ENCODE results near the gene CCNK.

CCNK gene

DNA sequence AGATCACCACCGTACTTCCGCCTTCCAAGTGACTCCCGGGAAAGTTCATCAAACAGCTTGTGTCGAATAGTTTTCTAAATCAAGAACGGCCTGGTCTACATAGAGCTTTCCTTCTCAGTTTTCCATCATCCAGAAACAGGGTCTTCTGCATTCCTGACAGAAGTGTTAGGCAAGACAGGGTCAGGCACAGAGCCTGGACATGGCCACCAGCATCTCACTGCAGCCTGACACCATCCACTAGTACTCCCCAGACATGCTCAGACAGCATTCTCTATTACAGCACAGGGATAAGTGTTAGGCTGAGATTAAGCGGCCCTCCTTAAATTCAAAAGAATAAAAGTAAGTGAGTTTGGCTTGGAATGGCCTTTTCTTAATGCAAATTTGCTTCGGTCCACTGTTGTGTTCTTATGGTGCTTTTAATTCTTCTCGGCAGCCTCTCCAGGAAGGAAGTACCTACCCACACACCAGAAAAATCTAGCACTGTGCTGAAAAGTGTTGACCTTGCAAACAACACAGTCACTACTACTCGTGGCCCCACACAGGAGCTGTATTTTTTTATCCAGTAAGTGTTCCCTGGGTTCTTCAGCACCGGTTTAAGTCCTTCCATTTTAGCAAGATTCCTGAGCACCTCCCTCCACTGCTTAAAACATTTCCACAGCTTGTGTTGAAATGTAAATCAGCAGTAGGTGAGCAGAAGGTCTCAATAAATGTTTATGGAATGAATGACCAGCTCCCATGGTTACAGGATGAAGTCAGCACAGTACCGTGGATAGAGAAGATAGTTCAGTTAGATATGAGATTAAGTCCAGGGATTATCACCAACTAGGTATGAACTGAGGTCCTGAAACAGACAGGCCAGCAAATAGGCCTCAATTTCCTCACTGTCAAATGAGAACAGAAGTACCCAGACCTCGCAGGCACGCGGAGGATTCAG is 44.7 kb upstream of the CCNK start:
- DNase-seq (ENCODE audit: low spot score): no peak
- H2AFZ ChIP-seq (ENCODE audit: low read length): no peak overlapping the region
- no peak overlapping the region for H4K91ac ChIP-seq (ENCODE audit: low read depth, low read length, poor library complexity)
- peak overlapping the region; percentile 58 for H3K14ac ChIP-seq (ENCODE audit: low read length)
- no peak overlapping the region for H2BK15ac ChIP-seq (ENCODE audit: low read length)
- no peak overlapping the region for H3K4ac ChIP-seq (ENCODE audit: low read length)
- H3K27me3 ChIP-seq (ENCODE audit: control insufficient read depth in 3 of 3, insufficient read depth in 3 of 3, low read depth in 1 of 3, low read length in 3 of 3): peaks cover 0 to 2% (median 0%) of the 10 kb centered on the region in 3 experiments
- no peak overlapping the region for H3K9ac ChIP-seq (ENCODE audit: low read depth, low read length, poor library complexity)
- H2BK120ac ChIP-seq (ENCODE audit: low read depth, low read length): no peak overlapping the region
- peaks cover 2 to 4% of the 10 kb centered on the region in 2 donors for H3K4me1 ChIP-seq (ENCODE audit: control insufficient read depth in 2 of 2, insufficient read depth in 1 of 2, low read depth in 1 of 2, low read length in 2 of 2)
- H3K23ac ChIP-seq (ENCODE audit: low read depth, low read length, poor library complexity): peak overlapping the region; percentile 77
- H3K27ac ChIP-seq (replicated peaks; ENCODE audit: low read length): no peak overlapping the region
- H3K18ac ChIP-seq (ENCODE audit: low read length): no peak overlapping the region
- no peaks in the 10 kb centered on the region for H3K9me3 ChIP-seq (replicated peaks in 1 of 2; ENCODE audit: control insufficient read depth in 2 of 2, insufficient read depth in 1 of 2, low read depth in 1 of 2, low read length in 2 of 2)
- WGBS, 2 donors (ENCODE audit: extremely low coverage in 2 of 2, insufficient read length in 2 of 2, insufficient replicate concordance in 1 of 2): no CpG with 5 or more reads among the region's 14 CpGs
- H3K4me2 ChIP-seq (ENCODE audit: insufficient read depth, low read length, poor library complexity, severe bottlenecking): no peak overlapping the region
- H2BK5ac ChIP-seq (ENCODE audit: low read length): no peak overlapping the region
- H2BK12ac ChIP-seq (ENCODE audit: low read length): no peak overlapping the region
- peak overlapping the region in 1 of 2 donors; percentile 56 for H3K4me3 ChIP-seq (ENCODE audit: low read length in 2 of 2)
- peaks cover 3 to 86% of the 10 kb centered on the region in 2 donors for H3K36me3 ChIP-seq (replicated peaks in 1 of 2; ENCODE audit: control insufficient read depth in 2 of 2, insufficient read depth in 2 of 2, low read length in 2 of 2)
- H2AK5ac ChIP-seq (ENCODE audit: low read depth, low read length): no peak overlapping the region
- H4K8ac ChIP-seq (ENCODE audit: low read depth, low read length): no peak overlapping the region
- no peaks in the 10 kb centered on the region for H3K79me1 ChIP-seq (ENCODE audit: low read depth, low read length)

DNA sequence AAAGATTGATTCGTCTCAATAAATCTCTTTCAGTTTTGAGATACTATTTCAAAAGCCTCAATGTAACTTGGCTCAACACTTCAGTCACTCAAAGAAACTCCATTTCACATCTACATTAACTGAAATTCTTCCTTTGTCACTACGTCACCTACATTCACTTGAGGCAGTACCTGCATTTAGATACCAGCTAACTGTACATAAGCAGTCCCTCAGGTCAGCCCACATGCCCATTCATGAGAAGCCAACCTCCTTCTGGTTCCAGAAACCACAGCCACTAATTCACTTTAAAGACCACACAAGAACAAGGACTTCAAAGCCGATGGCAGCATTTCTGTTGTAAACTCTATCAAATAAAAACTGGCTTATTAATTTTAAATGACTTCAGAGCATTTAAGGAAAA is 43.5 kb upstream of the CCNK start:
- H3K27ac ChIP-seq (replicated peaks; ENCODE audit: low read length): no peak overlapping the region

DNA sequence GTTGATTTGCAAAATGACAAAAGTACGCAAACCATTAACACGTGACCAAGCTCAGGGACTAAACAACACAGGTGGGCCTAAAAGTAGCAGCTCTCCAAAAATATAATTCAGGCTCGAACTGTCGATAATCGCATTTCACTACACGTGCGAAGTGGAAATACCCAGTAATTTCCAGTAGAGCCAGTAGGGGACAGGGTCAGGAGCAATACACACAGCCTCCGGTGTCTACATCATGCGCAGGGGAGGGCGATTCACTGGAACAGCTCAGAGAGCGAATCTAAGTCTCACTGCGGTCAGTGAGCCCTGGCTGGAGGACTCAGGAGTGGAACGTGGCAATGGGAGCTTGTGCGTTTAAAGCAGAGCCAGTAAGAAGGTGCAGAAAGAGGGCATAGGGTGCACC is 40.9 kb upstream of the CCNK start:
- Histone ChIP-seq H3K23ac (ENCODE audit: low read depth, low read length, poor library complexity) (no peak overlapping the region), H3K79me1 (ENCODE audit: low read depth, low read length) (no peaks in the 10 kb centered on the region), H2BK12ac (ENCODE audit: low read length) (no peak overlapping the region), H4K8ac (ENCODE audit: low read depth, low read length) (no peak overlapping the region), H3K9ac (ENCODE audit: low read depth, low read length, poor library complexity) (no peak overlapping the region), H2AK5ac (ENCODE audit: low read depth, low read length) (no peak overlapping the region), H3K18ac (ENCODE audit: low read length) (no peak overlapping the region), H2AFZ (ENCODE audit: low read length) (no peak overlapping the region), H2BK5ac (ENCODE audit: low read length) (no peak overlapping the region), H3K4me2 (ENCODE audit: insufficient read depth, low read length, poor library complexity, severe bottlenecking) (no peak overlapping the region), H4K91ac (ENCODE audit: low read depth, low read length, poor library complexity) (no peak overlapping the region), H3K4me1 (ENCODE audit: control insufficient read depth in 2 of 2, insufficient read depth in 1 of 2, low read depth in 1 of 2, low read length in 2 of 2) (peaks cover 0 to 4% of the 10 kb centered on the region in 2 donors), H2BK120ac (ENCODE audit: low read depth, low read length) (no peak overlapping the region), H3K36me3 (replicated peaks in 1 of 2; ENCODE audit: control insufficient read depth in 2 of 2, insufficient read depth in 2 of 2, low read length in 2 of 2) (peaks cover 3 to 77% of the 10 kb centered on the region in 2 donors), H2BK15ac (ENCODE audit: low read length) (no peak overlapping the region), H3K9me3 (replicated peaks in 1 of 2; ENCODE audit: control insufficient read depth in 2 of 2, insufficient read depth in 1 of 2, low read depth in 1 of 2, low read length in 2 of 2) (no peaks in the 10 kb centered on the region), H3K4ac (ENCODE audit: low read length) (no peak overlapping the region), H3K4me3 (ENCODE audit: low read length in 2 of 2) (no peak overlapping the region), H3K14ac (ENCODE audit: low read length) (no peak overlapping the region), H3K27ac (replicated peaks; ENCODE audit: low read length) (no peak overlapping the region), H3K27me3 (ENCODE audit: control insufficient read depth in 3 of 3, insufficient read depth in 3 of 3, low read depth in 1 of 3, low read length in 3 of 3) (peaks cover 0 to 2% (median 0%) of the 10 kb centered on the region in 3 experiments)
- no CpG with 5 or more reads among the region's 14 CpGs for WGBS, 2 donors (ENCODE audit: extremely low coverage in 2 of 2, insufficient read length in 2 of 2, insufficient replicate concordance in 1 of 2)
- no peak for DNase-seq (ENCODE audit: low spot score)

More for the DNA sequence above, 43.5 kb upstream of the CCNK start:
- Histone ChIP-seq H2BK120ac (ENCODE audit: low read depth, low read length) (no peak overlapping the region), H3K4me3 (ENCODE audit: low read length in 2 of 2) (no peak overlapping the region), H2BK12ac (ENCODE audit: low read length) (no peak overlapping the region), H2AK5ac (ENCODE audit: low read depth, low read length) (no peak overlapping the region), H2AFZ (ENCODE audit: low read length) (no peak overlapping the region), H2BK15ac (ENCODE audit: low read length) (no peak overlapping the region), H4K8ac (ENCODE audit: low read depth, low read length) (no peak overlapping the region), H2BK5ac (ENCODE audit: low read length) (no peak overlapping the region), H3K4me2 (ENCODE audit: insufficient read depth, low read length, poor library complexity, severe bottlenecking) (no peak overlapping the region), H3K9me3 (replicated peaks in 1 of 2; ENCODE audit: control insufficient read depth in 2 of 2, insufficient read depth in 1 of 2, low read depth in 1 of 2, low read length in 2 of 2) (no peaks in the 10 kb centered on the region), H3K79me1 (ENCODE audit: low read depth, low read length) (no peaks in the 10 kb centered on the region), H4K91ac (ENCODE audit: low read depth, low read length, poor library complexity) (no peak overlapping the region), H3K23ac (ENCODE audit: low read depth, low read length, poor library complexity) (no peak overlapping the region), H3K14ac (ENCODE audit: low read length) (no peak overlapping the region), H3K36me3 (replicated peaks in 1 of 2; ENCODE audit: control insufficient read depth in 2 of 2, insufficient read depth in 2 of 2, low read length in 2 of 2) (peaks cover 3 to 85% of the 10 kb centered on the region in 2 donors), H3K18ac (ENCODE audit: low read length) (no peak overlapping the region), H3K4ac (ENCODE audit: low read length) (no peak overlapping the region), H3K9ac (ENCODE audit: low read depth, low read length, poor library complexity) (no peak overlapping the region), H3K4me1 (ENCODE audit: control insufficient read depth in 2 of 2, insufficient read depth in 1 of 2, low read depth in 1 of 2, low read length in 2 of 2) (peaks cover 0 to 4% of the 10 kb centered on the region in 2 donors), H3K27me3 (ENCODE audit: control insufficient read depth in 3 of 3, insufficient read depth in 3 of 3, low read depth in 1 of 3, low read length in 3 of 3) (peaks cover 0 to 2% (median 0%) of the 10 kb centered on the region in 3 experiments)
- no CpG with 5 or more reads among the region's 3 CpGs for WGBS, 2 donors (ENCODE audit: extremely low coverage in 2 of 2, insufficient read length in 2 of 2, insufficient replicate concordance in 1 of 2)
- no peak for DNase-seq (ENCODE audit: low spot score)

DNA sequence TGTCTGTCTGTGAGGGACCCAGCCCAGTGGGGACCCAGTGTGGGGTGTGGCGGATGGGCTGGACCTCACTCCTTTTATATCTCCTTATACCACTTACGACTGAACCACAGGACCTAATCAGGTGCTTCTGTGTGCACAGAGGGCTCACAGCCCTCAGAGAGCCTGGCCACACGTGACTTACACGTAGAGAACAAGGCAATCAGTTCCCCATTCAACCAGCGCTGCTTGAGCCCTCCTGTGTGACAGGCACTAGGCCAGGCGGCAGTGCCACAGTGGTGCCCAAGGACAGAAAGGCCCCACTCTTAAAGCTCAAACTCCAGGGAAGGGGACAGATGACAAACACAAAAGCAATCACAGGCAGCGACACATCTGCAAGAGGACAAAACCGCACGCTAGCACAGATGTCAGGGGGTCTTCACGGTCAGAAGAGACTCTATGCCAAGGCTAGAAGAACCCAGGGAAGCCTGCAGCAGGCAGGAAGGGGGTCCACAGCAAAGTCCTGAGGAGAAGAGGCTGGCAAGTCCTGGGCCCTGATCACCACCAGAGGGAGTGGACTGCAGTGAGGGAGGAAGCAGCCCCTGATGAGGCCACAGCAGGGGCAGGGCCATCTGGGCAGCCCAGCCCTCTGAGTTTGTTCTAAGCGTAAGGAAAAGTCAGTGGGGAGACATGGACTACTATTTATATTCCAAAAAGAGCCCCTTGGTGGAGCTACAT is 39.9 kb upstream of the CCNK start:
- Histone ChIP-seq H3K4me3 (ENCODE audit: low read length in 2 of 2) (no peak overlapping the region), H4K91ac (ENCODE audit: low read depth, low read length, poor library complexity) (no peak overlapping the region), H3K4ac (ENCODE audit: low read length) (no peak overlapping the region), H3K27me3 (ENCODE audit: control insufficient read depth in 3 of 3, insufficient read depth in 3 of 3, low read depth in 1 of 3, low read length in 3 of 3) (peaks cover 0 to 2% (median 0%) of the 10 kb centered on the region in 3 experiments), H3K23ac (ENCODE audit: low read depth, low read length, poor library complexity) (no peak overlapping the region), H2AFZ (ENCODE audit: low read length) (no peak overlapping the region), H3K9ac (ENCODE audit: low read depth, low read length, poor library complexity) (no peak overlapping the region), H3K36me3 (replicated peaks in 1 of 2; ENCODE audit: control insufficient read depth in 2 of 2, insufficient read depth in 2 of 2, low read length in 2 of 2) (peaks cover 4 to 76% of the 10 kb centered on the region in 2 donors), H2BK120ac (ENCODE audit: low read depth, low read length) (no peak overlapping the region), H3K79me1 (ENCODE audit: low read depth, low read length) (no peaks in the 10 kb centered on the region), H3K18ac (ENCODE audit: low read length) (no peak overlapping the region), H2AK5ac (ENCODE audit: low read depth, low read length) (no peak overlapping the region), H3K4me2 (ENCODE audit: insufficient read depth, low read length, poor library complexity, severe bottlenecking) (no peak overlapping the region), H3K9me3 (replicated peaks in 1 of 2; ENCODE audit: control insufficient read depth in 2 of 2, insufficient read depth in 1 of 2, low read depth in 1 of 2, low read length in 2 of 2) (no peaks in the 10 kb centered on the region), H2BK15ac (ENCODE audit: low read length) (no peak overlapping the region), H2BK12ac (ENCODE audit: low read length) (no peak overlapping the region), H3K4me1 (ENCODE audit: control insufficient read depth in 2 of 2, insufficient read depth in 1 of 2, low read depth in 1 of 2, low read length in 2 of 2) (peaks cover 0 to 4% of the 10 kb centered on the region in 2 donors), H2BK5ac (ENCODE audit: low read length) (no peak overlapping the region), H3K27ac (replicated peaks; ENCODE audit: low read length) (no peak overlapping the region), H3K14ac (ENCODE audit: low read length) (no peak overlapping the region), H4K8ac (ENCODE audit: low read depth, low read length) (peak overlapping the region; percentile 33)
- no CpG with 5 or more reads among the region's 11 CpGs for WGBS, 2 donors (ENCODE audit: extremely low coverage in 2 of 2, insufficient read length in 2 of 2, insufficient replicate concordance in 1 of 2)
- DNase-seq (ENCODE audit: low spot score): no peak

Measured in neuronal stem cell (in vitro differentiated cells).